ENCODE data around the gene HJURP.

The HJURP gene

DNA sequence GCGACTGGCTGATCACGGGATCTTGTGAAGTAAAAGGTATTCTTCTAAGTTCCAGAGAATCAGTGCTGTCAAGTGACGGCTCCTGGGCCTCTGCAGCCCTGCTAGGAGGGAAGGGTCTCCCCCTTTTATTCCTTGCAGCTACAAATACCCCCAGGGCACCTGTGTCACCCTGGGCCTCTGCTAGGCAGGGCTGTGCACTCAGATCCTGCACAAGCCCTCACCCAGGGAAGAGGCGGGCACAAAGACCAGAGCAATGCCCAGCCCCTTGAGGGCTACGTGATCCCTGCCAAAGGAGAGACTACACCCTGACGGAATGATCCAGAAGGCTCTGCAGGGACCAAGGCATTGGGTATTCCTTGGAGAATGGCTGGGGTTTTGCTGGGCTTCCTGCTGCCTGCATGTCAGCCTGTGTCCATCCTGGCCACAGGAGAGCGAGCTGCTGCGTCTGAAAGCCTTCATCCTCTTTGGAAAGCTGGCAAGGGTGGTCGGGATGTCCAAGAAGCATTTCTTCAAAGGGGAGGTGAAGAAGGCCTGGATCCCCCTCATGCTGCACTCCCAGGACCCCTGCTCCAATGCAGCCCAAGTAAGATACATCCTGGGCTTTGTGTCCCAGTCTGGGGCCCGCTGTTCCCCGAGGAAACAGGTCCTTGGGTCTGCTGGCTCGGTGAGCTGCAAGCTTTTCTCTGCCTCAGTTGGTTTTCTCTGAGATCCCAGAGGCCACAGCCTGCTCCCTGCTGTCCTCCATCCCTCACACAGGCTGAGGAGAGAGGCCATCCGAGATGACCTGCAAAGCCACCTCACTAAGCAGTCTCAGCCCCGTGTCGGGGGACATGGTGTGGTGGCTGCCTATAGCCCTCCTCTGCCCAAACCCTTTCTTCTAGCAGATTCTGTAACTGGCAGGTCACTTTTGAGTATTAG is 24.9 kb downstream of the HJURP start:
- DNase-seq, result peak; percentile 7

DNA sequence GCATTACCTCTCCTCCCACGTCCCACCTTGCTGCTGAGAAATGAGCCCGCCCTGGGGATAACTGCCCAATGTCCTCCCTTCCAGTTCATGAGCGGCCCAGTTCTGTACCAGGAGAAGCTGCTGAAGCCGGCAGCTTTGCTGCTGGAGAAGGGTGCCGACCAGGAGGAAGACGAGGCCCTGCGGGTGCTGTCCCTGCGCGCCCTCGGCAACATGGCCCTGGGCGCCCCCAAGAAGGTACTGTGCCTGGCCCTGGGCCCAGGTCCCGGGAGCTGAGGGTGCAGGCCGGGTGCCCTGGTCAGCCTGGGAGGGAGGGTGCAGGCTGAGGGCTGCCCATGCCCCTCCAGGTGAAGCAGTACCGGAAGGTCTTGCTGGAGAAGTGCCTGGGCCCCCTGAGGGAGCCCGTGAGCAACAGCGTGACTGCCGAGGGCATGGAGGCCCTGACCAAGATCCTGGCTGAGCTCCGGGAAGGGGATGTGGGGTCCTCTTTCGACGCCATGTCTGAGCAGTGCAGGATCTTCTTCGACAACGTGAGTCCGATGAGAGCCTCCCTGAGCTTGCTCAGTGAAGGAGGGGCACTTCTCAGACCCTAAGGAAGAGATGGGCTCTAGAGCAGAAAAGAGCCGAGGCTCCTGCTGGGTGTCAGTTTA is 25.7 kb downstream of the HJURP start:
- DNase-seq, result peak; percentile 11

DNA sequence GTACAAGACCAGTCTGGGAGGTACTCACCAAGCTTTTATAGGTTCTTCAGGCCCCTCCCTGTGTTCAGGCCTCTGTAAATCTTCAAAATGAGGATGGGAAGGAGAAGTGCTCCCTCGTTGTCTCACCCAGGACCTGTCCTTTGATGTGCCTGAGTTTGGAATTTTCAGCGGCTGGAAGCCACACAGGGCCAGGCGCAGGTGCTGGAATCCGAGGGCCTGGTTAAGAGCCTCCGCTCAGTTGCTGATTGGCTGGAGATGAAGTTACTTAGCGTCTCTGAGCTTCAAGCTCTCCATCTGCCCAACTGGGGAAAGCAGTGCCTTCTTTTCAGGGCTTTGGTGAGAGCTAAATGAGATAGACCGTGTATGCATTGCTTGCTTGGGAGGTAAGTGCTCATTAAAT is 30.0 kb downstream of the HJURP start:
- DNase-seq, result no peak

DNA sequence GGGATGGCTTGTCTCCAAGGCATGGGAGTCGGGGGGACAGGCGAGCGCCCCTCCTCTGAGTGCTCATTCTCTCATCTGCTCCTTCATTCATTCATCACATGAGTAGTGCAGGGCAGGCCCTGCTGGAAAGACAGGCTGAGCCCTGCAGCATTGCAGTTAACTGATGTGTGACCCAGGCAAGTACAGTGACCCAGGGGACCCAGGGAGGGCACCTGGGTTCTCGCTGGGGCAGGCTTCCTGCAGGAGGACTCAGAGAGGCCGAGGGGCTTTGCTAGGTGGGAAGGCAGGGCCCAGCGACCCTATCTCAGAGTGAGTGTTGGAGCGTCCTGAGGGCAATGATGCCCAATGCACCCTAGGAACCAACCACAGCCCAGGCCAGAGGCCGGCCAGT is 30.6 kb downstream of the HJURP start:
- DNase-seq, result no peak

DNA sequence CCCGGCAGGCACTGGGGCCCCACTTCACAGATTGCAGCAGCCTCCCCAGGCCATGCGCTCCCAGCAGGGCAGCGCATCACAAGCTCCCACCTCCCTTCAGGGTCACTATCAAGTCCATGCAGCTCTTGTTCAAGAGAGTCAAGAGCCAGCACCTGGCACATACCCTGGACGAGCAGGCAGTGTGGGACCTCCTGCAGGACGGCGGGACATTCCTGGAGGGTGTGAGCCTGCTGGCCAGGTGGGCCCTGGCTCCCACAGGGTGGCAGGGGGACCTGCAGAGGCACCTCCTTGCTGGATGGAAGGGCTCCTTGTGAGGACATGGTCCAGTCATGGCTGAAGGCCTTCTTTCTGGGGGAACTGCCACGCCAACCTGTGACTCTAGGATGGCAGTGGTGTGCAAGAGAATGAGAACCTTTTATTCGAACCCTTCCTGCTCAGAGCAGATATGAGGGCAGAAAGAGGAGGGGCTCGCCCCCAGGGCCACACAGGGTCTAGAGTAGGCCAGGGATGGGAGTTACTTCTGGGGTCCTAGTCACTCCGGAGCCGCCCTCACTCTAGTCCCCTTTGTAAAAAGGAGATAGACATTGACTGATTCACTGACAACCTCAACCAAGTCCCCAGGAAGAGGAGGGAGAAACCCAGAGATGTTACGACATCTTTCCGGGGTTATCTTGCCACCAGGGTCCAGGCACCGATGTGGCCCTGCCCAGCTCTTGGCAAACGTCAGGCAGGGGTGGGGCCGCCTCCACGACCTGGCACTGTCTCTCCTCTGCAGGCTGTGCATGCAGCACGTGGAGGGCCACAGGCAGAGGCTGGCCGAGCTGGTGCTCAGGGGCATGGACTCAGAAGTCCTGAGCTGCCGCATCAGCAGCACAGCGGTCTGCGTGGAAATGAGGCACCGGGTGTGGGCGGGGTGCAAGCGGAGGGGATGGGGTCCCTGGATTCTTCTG is 31.3 kb downstream of the HJURP start:
- peak; percentile 19 for DNase-seq

DNA sequence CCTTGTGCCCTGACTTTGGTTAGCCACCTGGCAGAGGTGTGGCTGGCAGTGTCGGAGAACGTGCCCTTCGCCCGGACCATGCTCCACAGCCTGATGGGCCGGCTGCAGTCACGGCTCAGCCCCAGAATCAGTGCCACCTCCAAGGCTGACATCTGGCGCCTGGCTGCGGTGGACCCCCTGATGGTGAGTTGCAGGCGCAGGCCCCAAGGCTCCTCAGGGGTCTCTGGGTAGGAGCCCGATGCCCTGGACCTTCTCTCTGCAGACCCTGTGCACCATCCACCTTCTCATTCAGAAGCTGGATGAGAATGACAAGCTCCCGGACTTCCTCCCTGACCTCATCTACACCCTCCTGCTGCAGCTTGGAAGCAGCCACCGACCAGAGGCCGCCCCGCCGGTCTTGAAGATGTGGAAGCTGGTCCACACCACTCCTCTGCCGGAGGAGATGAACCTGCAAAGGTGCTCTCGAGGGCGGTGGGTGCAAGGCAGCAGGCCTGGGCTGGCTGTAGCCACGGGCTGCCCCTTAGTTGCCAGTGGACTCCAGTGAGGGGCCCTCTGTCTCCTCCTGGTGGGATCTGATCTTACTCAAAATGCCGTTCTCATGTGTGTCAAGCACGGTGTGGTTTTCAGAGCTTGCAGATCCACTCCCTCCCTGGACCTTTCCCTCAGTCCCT is 32.1 kb downstream of the HJURP start:
- DNase-seq, result peak; percentile 8

DNA sequence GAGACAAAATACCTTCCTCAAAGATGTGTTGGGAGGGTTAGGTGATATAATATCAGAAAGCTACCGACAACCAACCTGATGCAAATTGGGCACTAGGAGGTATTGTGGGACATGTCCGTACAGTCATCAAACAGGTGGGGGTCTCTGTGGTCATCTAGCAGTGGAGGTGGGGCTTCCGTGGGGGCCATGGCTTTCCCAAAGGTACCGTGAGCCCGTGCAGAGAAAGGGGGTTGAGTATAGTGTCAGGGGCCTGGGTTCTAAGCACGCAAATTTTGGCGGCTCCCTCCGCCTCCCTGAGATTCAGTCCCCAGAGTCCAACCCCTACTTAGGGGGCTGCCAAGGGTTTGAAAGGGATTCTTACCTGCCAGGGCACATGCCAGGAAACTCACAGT is 32.6 kb downstream of the HJURP start:
- no peak for DNase-seq

DNA sequence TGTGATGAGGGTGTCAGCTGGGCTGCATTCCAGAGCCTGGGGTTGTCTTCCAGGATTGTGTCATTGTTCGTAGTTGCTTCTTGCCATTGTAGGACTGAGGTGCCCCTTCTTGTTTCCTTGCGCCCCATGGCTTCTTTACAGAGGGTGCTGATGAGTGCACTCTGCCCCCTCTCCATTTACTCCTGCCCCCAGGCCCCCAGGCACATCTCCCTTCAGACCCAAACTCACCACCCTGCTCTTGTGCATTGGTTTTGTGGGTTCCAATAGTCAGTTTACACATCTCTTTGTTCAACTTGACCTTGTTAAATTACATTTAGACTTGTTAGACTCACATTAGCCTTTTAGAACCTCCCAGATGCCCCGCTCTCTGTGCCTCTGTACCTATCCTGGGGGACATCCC is 33.1 kb downstream of the HJURP start:
- DNase-seq, result peak; percentile 3

DNA sequence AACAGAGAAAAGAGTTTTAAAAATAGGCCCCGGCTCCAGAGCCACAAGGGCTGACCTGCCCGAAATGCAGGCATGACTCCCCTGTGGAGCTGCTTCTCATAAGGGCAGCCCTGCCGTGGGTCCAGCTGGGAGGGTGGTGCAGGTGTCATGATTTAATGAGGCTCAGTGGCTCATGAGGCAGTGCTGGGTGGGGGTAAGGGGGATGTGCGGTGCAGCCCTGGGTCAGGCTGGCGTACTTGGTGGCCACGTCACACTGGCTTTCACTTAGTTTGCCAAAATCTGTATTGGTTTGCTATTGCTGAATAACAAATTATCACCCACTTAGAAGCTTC is 33.6 kb downstream of the HJURP start:
- peak; percentile 4 for DNase-seq

DNA sequence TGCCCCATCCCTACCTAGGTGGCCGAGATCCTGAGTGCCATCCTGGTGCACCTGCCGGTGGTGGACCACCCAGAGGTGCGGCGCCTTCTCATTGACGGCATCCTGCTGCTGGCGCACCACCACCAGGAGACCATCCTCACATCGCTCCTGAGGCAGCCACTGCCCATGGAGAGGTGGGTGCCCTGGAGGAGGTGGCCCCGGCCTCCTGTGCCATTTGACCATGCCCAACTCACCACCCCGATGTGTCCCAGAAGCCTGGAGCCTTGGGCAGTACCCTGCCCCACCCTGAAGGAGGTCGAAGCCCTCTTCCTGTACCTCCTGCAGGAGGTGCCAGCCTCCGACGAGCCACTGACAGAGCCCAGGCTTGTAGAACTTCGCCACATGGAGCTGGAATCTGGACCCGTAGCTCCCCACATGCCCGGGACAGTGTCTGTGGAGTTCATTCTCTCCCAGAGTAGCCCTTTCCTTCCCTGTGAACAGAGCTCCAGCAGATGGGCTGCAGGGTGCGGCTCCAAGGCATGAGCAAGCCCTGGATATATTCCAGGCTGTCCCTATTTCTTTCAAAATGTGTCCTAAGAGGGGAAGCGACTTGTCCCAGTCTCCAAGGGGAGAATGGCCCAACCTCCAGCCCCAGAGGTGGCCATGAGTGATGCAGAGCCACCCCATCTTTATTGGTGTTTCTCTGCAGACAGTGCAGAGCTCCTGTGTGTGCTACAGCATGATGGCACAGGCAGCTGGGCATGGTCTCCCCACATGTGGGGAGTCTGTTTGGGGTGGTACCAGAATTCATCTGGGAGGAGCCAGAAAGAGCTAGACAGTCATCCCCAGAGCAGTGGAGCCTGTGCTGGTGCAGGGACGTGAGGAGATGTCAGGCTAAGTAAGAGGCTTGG is 34.2 kb downstream of the HJURP start:
- peak; percentile 6 for DNase-seq

DNA sequence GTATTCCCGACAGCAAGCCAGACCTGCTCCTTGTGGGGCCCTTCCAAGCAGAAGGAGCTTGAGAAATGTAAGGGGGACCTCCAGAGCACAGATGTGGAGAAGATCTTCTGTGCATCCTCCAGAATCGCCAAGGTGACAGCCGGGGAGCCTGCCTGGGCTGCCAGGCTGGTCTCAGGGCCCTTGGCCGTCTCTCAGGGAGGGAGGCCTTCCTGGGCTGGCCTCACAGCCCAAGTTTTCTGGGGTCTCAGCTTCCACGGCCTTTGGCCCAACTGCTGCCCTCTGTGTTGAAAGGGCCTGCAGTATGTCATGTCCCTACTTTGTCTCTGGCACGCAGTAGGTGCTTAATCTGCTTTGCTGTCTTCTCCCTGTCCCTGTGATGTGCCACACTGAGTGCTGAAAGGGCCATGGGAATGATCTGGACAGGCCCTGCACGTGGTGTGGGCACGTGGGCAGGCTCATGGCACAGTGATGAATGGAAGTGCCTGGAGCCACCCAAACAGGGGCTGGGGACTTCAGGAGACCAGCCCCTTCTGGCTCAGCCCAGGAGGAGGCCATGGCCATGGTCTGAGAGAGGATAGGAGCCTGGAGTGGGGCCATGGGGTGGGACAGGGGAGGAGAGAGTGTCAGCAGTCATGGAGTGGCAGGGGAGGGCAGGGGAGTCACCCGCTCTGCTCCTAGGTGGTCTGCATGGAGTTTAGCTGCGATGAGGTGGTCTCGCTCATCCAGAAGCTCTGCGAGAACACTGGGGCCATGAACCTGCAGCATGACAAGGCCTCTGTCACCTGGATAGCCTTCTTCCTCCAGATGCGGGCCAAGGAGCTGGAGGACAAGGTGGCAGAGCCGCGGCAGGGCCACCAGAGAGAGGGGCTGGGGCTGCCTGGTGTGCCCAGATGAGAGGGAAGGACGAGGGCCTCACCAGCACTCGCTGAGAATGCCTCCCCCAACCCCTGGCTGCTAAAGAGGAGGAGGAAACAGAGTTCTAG is 35.4 kb downstream of the HJURP start:
- DNase-seq, result peak; percentile 7

DNA sequence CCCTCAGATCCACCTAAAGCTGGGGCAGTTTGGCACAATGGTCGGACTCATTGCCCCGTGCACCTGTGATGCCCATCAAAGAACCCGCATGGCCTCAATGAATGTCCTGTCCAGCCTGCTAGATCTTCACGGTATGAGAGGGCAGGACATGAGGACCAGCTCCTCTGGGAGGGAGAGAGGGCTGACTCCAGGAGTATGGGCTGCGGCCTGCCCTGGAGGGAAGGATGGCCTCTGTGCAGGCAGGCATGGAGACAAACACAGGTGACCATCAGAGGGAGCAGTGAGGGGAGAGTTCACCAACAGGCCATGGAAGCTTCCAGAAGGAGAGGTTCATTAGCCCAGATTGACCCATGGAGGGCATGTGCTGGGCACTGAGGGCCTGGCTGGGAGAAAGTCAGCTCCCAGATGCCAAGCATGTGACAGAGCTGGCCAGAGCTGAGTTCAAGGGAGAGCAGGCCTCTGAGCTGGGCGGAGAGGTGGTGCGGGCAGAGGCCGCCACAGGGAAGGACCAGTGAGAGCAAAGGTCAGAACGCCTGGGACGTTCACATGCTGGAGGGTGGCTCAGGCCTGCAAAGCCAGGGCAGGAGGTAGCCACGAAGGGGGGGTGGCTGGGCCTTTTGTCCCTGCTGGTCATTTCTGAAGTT is 36.2 kb downstream of the HJURP start:
- peak; percentile 7 for DNase-seq

DNA sequence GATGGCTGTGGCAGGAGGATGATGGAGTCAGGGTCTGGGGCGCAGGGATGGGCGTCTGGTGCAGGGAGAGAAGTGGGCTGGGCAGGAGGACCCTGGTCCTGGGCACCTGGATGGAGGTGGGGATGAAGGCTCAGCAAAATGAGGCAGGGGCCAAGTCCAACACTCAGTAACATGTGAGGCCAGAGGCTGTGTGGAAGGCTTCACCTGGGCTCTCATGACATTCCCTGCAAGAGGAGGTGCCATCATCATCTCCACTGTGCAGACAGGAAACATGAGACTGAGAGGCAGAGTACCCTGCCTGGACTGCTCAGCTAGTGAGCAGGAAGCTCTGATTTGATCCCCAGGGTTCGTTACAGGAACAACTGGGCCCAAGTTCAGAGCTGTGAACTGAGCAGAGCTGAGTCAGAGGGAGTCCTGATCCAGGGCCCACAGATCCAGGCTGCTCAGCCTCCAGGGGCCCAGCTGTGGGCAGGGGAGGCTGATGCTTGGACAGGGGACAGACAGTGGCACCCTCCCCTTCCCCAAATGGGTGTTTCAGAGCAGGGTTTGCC is 36.9 kb downstream of the HJURP start:
- DNase-seq, result peak; percentile 11

DNA sequence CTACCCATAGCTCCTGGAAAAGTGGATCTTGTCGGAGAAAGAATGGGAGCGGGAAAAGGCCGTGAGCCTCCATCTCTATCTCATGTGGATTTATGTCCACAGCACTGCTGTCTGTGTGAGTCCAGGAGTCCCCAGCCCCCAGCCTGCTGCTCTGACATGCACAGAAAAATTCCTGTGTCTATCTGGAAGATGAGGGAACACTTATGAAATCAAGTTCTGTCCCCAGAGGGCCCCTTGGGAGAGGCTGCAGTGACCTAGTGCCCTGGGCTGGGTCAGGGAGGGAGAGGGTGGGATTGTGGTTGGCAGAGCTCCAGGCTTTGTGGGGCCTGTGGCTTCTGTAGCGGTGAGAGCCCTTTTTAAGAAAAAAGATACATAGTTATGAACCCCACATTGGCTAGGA is 37.6 kb downstream of the HJURP start:
- peak; percentile 13 for DNase-seq

DNA sequence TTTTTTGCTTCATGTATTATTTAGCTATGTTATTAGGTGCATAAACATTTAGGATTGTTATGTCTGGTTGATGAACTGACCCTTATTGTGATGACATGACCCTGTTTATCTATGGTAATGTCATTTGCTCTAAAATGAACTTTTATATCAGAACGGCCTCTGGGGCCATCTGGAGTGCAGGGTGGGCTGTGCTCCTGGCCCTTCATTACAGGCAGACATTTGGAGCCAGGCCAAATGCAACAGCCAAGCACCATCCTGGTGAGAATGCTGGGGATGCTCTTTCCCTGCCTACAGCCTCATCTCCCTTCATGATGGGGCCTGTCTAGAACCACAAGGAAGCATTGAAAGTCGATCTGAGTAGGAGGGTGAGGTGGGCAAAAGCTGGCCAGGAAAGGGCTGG is 38.0 kb downstream of the HJURP start:
- peak; percentile 3 for DNase-seq

DNA sequence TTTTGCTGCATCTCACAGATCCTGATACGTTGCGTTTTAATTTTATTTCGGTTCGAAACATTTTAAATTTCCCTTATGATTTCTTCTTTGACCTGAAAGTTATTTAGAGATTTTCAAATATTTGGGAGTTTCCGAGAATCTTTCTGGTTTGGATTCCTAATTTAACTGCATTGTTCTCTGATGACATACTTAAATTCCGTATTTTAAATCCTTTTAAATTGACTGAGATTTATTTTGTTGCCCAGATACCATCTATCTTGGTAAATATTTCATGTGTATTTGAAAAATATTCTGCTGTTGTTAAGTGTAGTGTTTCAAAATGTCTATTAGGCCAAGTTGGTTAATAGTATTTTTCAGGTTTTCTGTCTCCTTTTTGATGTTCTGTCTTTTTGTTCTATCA is 38.5 kb downstream of the HJURP start:
- DNase-seq, result no peak

DNA sequence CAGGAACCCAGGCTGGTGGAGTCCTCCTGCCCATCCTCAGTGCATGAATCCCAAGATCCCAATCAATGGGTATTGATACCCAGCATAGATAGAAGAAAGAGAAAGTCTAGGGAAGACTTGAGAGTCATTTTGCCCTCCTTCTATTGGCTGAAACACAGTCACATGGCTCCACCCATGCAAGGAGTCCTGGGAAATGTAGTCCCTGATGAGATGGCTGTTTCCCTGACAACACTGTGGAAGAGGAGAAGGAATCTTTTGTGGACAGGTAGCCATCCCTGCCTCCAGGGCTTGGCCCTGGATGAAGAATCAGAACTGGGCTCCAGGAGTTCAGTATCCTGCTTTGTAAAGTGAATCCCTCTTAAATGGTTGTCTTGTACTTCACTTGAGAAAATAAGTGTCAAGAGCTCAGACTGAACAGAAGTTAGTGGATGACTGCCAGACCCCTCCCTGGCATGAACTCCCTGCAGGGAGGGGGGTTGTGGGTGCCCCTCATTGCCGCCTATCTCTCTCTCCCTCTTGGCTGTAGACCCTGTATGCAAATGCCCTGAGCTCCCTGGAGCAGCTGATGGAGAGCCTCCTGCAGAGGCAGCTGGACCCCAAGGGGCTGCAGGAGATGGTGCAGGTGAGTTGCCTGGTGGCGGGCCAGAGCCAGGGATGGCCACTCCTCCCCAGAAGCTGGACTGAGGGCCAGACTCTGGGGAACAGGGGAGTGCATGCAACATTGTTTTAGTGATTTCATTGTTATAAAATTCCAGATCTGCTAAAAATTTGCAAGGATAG is 40.1 kb downstream of the HJURP start:
- peak; percentile 9 for DNase-seq

DNA sequence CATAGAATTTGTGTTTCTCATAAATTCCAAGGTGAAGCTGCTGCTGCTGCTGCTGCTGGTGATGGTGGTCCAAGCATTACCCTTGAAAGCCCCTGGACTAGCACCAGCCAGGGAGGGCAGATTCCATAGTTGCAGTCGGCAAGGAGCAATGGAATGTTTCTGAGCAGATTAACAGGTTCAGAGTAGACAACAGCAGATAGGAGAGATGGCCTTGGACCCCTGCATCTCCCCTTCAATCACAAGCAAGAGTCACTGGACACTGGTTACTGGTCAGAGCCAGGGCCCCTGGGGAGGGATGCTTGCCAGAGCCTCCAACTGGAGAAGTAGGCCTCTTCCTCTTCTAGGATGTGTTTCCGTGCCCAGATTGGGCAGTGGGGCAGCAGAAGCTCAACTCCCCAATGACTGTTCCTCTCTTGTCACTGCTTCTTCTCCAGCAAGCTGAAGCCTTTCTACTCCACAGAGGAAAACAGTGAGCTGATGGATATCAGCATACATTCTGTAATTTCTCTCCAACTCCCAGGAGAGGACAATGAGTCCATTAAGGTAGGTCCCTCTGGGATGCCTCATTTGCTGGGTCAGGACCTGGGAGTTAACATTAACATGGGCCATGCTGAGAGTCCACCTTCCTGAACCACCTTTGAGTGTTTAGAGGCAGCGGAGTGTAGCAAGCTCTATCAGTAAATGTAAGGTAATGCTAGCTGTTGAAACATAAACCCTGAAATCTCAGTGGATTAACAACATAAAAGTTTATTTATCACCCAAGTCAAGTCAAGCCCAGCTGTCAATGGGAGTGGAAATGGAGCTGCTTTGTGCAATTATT is 40.9 kb downstream of the HJURP start:
- DNase-seq, result peak; percentile 7
